AG09309 (cell line): ENCODE results near the gene CD3E.

Experiments used
- DNase-seq: peaks from one replicate; pipeline ENCODE4 v3.0.0-alpha.2; 2010; ENCODE audit warnings: low read depth
- H3K4me3 ChIP-seq: 2 replicates; pipeline ENCODE4 v1.5.1; 2011; ENCODE audit warnings: mild to moderate bottlenecking, low read depth, low read length, moderate library complexity; ENCODE audit not compliant: control insufficient read depth
- TF ChIP-seq, protein P1 (sequence below): IDR thresholded peaks from 2 replicates; pipeline ENCODE4 v1.5.1; 2011; ENCODE audit warnings: mild to moderate bottlenecking, low read depth, low read length, inconsistent platforms; ENCODE audit not compliant: insufficient read depth, control insufficient read depth; ENCODE audit errors: missing control alignments

CD3E gene

DNA sequence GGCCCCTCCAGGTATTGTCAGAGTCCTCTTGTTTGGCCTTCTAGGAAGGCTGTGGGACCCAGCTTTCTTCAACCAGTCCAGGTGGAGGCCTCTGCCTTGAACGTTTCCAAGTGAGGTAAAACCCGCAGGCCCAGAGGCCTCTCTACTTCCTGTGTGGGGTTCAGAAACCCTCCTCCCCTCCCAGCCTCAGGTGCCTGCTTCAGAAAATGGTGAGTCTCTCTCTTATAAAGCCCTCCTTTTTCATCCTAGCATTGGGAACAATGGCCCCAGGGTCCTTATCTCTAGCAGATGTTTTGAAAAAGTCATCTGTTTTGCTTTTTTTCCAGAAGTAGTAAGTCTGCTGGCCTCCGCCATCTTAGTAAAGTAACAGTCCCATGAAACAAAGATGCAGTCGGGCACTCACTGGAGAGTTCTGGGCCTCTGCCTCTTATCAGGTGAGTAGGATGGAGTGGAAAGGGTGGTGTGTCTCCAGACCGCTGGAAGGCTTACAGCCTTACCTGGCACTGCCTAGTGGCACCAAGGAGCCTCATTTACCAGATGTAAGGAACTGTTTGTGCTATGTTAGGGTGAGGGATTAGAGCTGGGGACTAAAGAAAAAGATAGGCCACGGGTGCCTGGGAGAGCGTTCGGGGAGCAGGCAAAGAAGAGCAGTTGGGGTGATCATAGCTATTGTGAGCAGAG is at the start of gene CD3E:
Gene CD3E (plus strand): TSS at position 163 of the 681 bp plus-strand sequence. CDS start 223 bp downstream, at position 386.
- no peak within 1 kb of the TSS for H3K4me3 ChIP-seq
- TF ChIP-seq, protein P1, sequence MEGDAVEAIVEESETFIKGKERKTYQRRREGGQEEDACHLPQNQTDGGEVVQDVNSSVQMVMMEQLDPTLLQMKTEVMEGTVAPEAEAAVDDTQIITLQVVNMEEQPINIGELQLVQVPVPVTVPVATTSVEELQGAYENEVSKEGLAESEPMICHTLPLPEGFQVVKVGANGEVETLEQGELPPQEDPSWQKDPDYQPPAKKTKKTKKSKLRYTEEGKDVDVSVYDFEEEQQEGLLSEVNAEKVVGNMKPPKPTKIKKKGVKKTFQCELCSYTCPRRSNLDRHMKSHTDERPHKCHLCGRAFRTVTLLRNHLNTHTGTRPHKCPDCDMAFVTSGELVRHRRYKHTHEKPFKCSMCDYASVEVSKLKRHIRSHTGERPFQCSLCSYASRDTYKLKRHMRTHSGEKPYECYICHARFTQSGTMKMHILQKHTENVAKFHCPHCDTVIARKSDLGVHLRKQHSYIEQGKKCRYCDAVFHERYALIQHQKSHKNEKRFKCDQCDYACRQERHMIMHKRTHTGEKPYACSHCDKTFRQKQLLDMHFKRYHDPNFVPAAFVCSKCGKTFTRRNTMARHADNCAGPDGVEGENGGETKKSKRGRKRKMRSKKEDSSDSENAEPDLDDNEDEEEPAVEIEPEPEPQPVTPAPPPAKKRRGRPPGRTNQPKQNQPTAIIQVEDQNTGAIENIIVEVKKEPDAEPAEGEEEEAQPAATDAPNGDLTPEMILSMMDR, result no peak
- DNase-seq, result no peak

DNA sequence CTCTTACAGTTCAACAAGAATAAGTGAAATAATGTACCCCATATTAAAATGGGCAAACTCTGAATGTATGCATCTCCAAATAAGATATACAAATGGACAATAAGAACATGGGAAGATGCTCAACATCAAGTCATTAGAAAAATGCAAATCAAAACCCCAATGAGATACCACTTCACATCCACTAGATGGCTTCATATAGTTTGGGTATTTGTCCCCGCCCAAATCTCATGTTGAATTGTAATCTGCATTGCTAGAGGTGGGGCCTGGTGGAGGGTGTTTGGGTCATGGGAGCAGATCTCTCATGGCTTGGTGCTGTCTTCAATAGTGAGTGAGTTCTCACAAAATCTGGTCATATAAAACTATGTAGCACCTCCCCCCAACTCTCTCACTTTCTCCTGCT is 46.1 kb upstream of the CD3E start:
- no peak overlapping the region for H3K4me3 ChIP-seq
- TF ChIP-seq, protein P1, result peak; percentile 14
- no peak for DNase-seq

DNA sequence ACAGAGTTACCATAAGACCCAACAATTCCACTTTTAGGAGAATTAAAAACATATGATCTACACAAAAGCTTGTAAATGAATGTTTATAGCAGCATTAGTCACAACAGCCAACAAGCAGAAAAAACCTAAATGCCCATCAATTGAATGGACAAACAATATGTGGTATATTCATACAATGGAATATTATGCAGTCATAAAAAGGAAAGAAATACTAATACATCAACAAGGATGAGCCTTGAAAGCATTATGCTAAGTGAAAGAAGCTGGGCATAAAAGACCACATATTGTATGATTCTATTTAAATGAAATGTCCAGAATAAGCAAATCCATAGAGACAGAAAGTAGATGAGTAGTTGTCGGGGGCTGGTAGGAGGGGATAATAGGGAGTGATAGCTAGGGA is 45.4 kb upstream of the CD3E start:
- no peak overlapping the region for H3K4me3 ChIP-seq
- DNase-seq, result no peak
- TF ChIP-seq, protein P1, result no peak

DNA sequence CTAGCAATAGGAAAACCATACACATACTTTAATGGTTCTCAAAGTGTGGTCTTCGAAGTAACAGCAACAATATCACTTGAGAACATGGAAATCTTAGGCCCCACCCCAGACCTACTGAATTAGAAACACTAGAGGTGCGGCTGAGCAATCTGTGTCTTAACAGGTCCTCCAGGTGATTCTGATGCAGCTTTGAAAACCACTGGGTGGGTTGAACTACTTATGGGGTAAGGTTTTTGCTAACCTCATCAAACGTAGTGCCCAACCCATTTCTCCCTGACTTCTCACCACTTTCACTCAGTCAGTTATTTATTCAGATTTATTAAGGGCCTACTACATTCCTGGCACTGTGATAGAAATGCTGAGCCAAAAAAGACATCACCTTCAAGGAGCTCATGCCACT is 44.2 kb upstream of the CD3E start:
- TF ChIP-seq, protein P1, result no peak
- no peak for DNase-seq
- no peak overlapping the region for H3K4me3 ChIP-seq

DNA sequence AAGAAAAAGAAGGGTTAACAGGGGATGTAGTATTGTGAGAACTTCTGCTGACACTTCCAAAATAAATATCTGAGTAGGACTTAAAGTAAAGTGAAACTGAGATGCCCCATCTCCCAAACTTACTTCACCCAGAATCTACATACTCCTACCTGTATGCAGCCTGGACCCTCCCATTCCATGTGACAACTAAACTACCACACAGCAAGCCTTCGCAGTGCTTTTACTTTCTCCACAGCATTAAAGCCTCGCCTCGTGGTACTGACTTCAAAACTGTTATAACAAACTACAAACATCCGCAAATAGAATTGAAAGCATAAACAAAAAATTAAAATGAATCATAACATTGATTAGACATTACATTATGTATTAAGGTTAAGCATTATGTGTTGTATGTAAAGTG is 41.4 kb upstream of the CD3E start:
- DNase-seq, result no peak
- no peak overlapping the region for H3K4me3 ChIP-seq
- TF ChIP-seq, protein P1, result no peak

DNA sequence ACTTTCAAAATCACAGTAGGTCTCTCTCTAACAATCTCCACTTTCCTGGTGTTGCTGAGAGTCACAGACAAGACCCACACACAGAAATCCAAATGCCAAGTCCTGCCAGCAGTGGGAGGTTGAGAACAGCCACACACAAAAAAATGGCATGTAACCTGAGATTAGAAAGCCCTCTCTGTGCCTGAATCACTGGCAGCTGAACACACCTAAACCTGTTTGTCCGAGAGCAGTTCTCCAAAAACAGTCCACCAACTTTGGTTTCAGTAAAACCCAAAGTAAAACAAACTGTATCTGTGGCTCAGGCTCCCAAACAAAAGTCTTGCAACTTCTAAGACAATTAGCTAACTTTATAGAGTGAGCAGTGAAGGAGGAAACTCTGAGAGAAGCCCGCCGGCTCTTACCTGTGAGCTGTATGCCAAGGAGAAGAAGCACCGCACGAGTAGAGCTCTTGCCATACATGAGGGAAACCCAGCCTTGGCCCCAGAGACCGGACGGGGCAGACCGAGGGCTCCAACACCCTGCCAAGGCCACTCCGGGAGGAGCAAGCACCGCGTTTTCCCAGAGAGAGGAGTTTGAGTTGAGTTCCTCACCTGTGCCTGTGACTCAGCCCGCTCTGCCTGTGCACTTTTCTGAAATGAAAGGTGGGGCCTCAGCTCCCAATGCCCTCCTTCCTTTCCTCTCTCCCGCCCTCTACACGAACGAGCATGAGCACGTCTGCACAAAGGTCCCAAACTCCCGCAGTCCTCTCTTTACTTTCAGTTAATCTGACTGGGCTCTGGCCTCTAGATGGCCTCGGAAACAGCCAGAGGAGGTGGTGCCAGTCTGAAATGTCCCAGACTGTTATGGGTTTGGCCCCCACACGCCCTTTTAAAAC is 40.6 kb upstream of the CD3E start, which contains the start of gene MPZL2:
Gene MPZL2 (minus strand): TSS at position 603 of the 874 bp plus-strand sequence. CDS start 144 bp downstream, at position 459.
- TF ChIP-seq, protein P1, result no peak
- no peak within 1 kb of the TSS for H3K4me3 ChIP-seq
- DNase-seq, result no peak
